ENCODE data around the gene ITGA1. TPM values are rescaled to one million over a fixed set of nuclear protein-coding genes. Genes with fewer than 3 reads are reported as not detected.

ITGA1 gene
- polyA plus RNA-seq, 3 donors = 2.4 to 19.6 (median 6.7) TPM

GRCh38 chr5:52995095-52995494 is 207.4 kb downstream of the ITGA1 start:
- 83 to 98% (median 97%) methylated on average over 1 of the region's 1 CpG for WGBS, 3 donors
- no peak overlapping the region for H3K27ac ChIP-seq (ENCODE audit: low read depth, low read length)

- no peak overlapping the region for H3K27ac ChIP-seq (ENCODE audit: low read depth, low read length)
- WGBS, 3 donors = 94 to 100% (median 100%) methylated on average over 1 of the region's 1 CpG
Measured at GRCh38 chr5:52995914-52996313, 208.2 kb downstream of the ITGA1 start.

- no peak overlapping the region for H3K27ac ChIP-seq (ENCODE audit: low read depth, low read length)
- 51 to 89% (median 89%) methylated on average over 1 of the region's 1 CpG for WGBS, 3 donors
Measured at GRCh38 chr5:52996979-52997378, 209.3 kb downstream of the ITGA1 start.

- H3K27ac ChIP-seq (ENCODE audit: low read depth, low read length) = no peak overlapping the region
- 37 to 86% (median 69%) methylated on average over 6 of the region's 6 CpGs for WGBS, 3 donors
Measured at GRCh38 chr5:52997424-52997823, 209.7 kb downstream of the ITGA1 start.

GRCh38 chr5:52998552-52999313 is 211.0 kb downstream of the ITGA1 start:
- no peak overlapping the region for H3K27ac ChIP-seq (ENCODE audit: low read depth, low read length)
- 63 to 73% (median 70%) methylated on average over 2 of the region's 2 CpGs for WGBS, 3 donors

- no peak overlapping the region for H3K27ac ChIP-seq (ENCODE audit: low read depth, low read length)
- WGBS, 3 donors = 92 to 94% (median 93%) methylated on average over 1 of the region's 1 CpG
Measured at GRCh38 chr5:52999344-52999949, 211.7 kb downstream of the ITGA1 start.

- 96 to 99% (median 96%) methylated on average over 4 of the region's 4 CpGs for WGBS, 3 donors
- H3K27ac ChIP-seq (ENCODE audit: low read depth, low read length) = no peak overlapping the region
Measured at GRCh38 chr5:53001541-53001940, 213.8 kb downstream of the ITGA1 start.

- 55 to 78% (median 56%) methylated on average over 1 of the region's 1 CpG for WGBS, 3 donors
- H3K27ac ChIP-seq (ENCODE audit: low read depth, low read length) = no peak overlapping the region
Measured at GRCh38 chr5:53002491-53002890, 214.8 kb downstream of the ITGA1 start.

GRCh38 chr5:53003144-53003543 is 215.4 kb downstream of the ITGA1 start:
- 90 to 96% (median 92%) methylated on average over 1 of the region's 1 CpG for WGBS, 3 donors
- H3K27ac ChIP-seq (ENCODE audit: low read depth, low read length) = no peak overlapping the region

GRCh38 chr5:53006911-53007890 is 219.5 kb downstream of the ITGA1 start:
- no peak overlapping the region for H3K27ac ChIP-seq (ENCODE audit: low read depth, low read length)
- WGBS, 3 donors = 43 to 64% (median 50%) methylated on average over 4 of the region's 4 CpGs

GRCh38 chr5:53008751-53009150 is 221.0 kb downstream of the ITGA1 start:
- WGBS, 3 donors = 55 to 71% (median 60%) methylated on average over 1 of the region's 1 CpG
- H3K27ac ChIP-seq (ENCODE audit: low read depth, low read length) = no peak overlapping the region

Other genes with a start within 250 kb of the ITGA1 start
- 10 to 100 TPM in 1 of 3 donors, 1 to 10 TPM in 2; 4.8 to 34.6 (median 5.2) TPM for gene PELO, start within 50 bp of the ITGA1 start, polyA plus RNA-seq
- gene ITGA2, start 201.4 kb downstream of the ITGA1 start, polyA plus RNA-seq = under 1 TPM; 0.34 to 0.99 (median 0.76) TPM